ENCODE data around the gene RPTOR. TPM values are rescaled to one million over a fixed set of nuclear protein-coding genes. Genes with fewer than 3 reads are reported as not detected.

The RPTOR gene
- total RNA-seq, 1 donor from 2014 or later, result 62.4 TPM

DNA sequence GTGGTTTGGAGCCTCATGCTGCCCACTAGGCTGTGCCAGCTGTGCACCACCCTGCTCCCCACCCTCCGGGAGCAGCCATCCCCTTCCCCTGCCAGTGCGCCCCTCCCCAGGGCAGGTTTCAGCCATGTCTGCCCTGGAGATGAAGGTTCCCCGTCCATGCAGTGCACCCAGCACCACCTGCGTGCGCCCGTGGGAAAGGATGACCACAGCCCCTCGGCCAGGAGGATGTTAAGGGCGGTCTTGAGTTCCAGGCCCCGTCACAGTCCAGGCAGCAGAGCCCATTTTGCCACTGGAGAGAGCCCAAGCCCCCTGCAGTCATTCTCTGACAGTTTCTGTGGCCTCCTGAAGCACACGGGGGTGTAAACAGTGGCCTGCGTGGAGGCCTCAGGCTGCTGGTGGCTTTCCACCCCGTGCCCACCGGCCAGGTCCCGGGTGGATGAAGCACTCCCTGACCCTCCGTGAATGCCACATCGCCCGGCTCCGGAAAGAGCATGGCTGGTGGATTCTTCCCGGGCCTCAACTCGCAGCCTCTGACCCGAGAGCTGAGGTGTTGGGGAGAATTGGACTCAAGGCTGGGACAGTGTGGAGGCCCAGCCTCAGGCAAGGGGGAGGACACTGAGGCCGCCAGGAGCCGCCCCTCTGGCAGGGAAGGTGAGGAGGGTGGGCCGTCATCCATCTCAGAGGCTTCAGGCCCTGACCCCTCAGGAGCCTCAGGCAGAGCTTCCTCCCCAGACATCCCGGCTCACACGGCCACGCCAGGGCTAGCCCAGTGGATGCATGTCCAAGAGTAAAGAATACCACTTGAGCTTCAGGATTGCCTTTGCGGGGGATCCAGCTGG is 377.3 kb downstream of the RPTOR start:
- no peaks in the 10 kb centered on the region for H3K27me3 Mint-ChIP-seq (ENCODE audit: low read depth)
- no peak overlapping the region for H3K27ac Mint-ChIP-seq

DNA sequence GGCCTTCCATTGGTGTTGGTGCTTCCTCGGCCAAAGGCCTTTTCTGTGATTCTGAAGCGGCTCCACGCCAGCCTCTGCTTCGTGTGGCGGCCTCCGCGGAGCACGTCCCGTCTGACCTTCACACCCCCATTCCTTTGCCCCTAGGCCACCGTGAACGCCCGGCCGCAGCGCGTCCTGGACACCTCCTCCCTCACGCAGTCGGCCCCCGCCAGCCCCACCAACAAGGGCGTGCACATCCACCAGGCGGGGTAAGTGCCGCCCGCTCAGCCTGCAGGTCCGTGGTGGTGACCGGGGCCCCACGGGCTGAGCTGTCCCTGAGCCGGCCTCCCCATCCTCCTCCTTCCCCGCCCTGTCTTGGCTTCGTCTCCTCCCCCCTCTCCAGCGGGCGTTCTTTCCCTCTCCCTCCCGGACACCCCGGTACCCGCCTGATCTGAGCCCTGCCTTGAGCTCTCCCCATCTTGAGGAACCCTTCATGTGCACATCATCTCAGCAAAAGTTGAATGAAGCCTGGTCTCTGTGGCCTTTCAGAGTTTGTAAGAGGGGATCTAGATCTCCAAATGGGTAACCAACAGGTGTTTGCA is 378.0 kb downstream of the RPTOR start:
- intact Hi-C loops (cut with micrococcal nuclease), result no loop called here
- no peak for DNase-seq (ENCODE audit: low spot score)
- Mint-ChIP-seq H3K27me3 (ENCODE audit: low read depth) (no peaks in the 10 kb centered on the region), H3K36me3 (ENCODE audit: low read depth) (peaks cover 32% of the 10 kb centered on the region), H3K4me1 (ENCODE audit: low read depth) (no peaks in the 10 kb centered on the region), H3K27ac (no peak overlapping the region), H3K9me3 (no peaks in the 10 kb centered on the region), H3K4me3 (ENCODE audit: low read depth) (no peak overlapping the region)

More for the DNA sequence above, 377.3 kb downstream of the RPTOR start:
- Mint-ChIP-seq H3K4me1 (ENCODE audit: low read depth) (no peaks in the 10 kb centered on the region), H3K4me3 (ENCODE audit: low read depth) (no peak overlapping the region), H3K9me3 (no peaks in the 10 kb centered on the region), H3K36me3 (ENCODE audit: low read depth) (peaks cover 32% of the 10 kb centered on the region)
- no peak for DNase-seq (ENCODE audit: low spot score)
- intact Hi-C loops (cut with micrococcal nuclease), result no loop called here

DNA sequence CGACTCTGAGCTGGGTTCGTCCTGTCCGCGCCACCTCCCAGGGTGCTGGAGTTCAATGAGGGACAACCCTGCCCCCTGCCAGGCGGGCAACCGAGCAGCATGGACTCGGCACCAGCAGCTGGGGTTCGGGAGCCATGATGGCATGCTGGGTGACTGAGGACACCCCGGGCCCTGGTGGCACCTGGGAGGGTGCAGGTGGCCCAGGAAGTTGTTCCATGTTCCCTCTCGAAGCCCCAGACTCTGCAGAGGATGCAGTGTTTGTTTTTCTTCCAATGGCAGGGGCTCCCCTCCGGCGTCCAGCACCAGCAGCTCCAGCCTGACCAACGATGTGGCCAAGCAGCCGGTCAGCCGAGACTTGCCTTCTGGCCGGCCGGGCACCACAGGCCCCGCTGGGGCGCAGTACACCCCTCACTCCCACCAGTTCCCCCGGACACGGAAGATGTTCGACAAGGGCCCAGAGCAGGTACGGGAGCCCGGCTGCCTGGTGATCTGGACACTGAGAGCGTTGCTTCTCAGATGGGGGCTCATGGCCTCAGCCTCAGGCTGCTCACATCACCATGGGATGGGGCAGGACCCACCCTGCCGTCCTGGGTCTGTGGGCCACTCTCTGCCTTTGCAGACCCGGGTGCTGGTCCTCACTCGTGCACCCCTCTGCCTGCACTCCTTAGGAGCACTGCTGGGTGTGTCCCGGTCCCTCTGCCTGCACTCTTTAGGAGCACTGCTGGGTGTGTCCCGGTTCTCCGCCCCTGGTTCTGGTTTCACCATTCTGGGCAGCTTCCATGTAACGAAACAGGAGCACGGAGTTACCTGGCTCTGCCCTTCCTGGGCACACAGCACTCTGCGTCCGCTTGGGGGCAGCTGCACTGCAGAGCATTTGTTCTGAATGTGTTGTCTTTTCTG is 378.8 kb downstream of the RPTOR start:
- no peak overlapping the region for H3K27ac Mint-ChIP-seq
- no peak overlapping the region for H3K4me3 Mint-ChIP-seq (ENCODE audit: low read depth)
- intact Hi-C loops (cut with micrococcal nuclease), result no loop called here
- no peaks in the 10 kb centered on the region for H3K27me3 Mint-ChIP-seq (ENCODE audit: low read depth)
- no peaks in the 10 kb centered on the region for H3K4me1 Mint-ChIP-seq (ENCODE audit: low read depth)
- H3K9me3 Mint-ChIP-seq, result no peaks in the 10 kb centered on the region
- no peak for DNase-seq (ENCODE audit: low spot score)
- H3K36me3 Mint-ChIP-seq (ENCODE audit: low read depth), result peaks cover 35% of the 10 kb centered on the region

DNA sequence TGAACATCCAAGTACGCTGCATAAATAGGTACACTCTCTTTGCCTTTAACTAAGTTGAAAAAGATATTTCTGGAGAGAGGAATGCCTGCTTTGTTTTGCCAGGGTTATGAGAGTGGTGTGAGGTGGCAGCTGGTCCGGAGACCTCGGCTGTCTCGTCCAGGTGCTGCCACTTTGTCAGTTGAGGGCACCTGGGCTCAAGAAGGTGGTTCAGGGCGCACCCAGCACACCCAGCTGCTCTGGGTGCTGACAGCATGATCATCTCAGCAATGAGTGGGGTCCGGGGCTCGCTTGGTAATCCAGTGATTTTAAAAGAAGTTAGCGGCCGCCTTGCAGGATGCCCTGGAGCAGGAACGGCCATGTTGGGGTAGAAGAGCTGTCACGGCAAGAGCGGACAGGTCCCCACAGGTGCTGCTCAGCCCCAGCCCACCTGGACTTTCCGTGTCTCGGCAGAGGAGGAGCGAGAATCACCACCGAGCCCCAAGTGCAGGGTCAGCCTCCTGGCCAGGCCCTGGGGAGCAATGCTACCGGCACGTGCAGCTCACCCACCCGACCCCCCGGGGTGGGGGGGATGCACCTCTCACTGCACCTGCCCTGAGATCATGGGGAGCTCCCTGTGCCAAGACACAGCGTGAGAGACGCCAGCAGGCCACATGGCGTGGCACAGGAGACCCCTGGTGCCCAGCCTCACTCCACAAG is 379.6 kb downstream of the RPTOR start:
- no peak for DNase-seq (ENCODE audit: low spot score)
- Mint-ChIP-seq H3K4me1 (ENCODE audit: low read depth) (no peaks in the 10 kb centered on the region), H3K36me3 (ENCODE audit: low read depth) (peaks cover 42% of the 10 kb centered on the region), H3K9me3 (no peaks in the 10 kb centered on the region), H3K4me3 (ENCODE audit: low read depth) (no peak overlapping the region), H3K27me3 (ENCODE audit: low read depth) (no peaks in the 10 kb centered on the region), H3K27ac (no peak overlapping the region)
- intact Hi-C loops (cut with micrococcal nuclease), result no loop called here

DNA sequence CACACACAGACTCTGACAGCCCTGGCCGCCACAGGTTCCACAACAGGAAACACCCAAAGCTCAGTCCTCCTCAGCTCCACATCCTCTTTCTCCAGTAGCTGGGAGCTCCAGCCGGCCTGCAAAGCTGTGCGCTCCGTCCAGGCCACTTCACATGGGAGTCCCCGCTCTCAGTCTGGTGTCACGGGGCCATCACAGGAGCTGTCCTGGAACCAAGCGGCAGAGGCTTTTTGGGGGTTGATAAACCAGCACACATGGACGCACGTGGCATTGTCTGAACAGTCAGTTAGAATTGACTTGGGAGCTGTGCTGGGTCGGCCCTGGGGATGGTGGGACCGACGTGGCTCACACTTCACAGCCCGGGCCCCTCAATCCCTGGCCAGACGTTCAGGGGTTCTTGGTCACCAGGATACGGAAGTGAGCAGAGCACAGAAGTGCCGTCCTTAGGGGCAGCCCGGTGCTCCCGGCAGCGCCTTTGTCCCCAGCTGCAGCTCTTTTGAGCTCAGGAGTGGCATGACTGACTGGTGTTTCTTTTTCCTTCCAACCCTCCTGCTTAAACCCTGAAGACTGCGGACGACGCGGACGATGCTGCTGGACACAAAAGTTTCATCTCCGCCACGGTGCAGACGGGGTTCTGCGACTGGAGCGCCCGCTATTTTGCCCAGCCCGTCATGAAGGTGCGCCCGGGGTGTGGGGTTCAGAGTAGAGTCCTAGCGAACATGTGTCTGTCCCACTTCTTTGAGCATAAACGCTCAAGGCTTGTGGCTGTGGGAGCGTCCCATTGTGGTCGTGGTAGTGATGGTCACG is 380.4 kb downstream of the RPTOR start:
- Mint-ChIP-seq H3K9me3 (no peaks in the 10 kb centered on the region), H3K4me3 (ENCODE audit: low read depth) (no peak overlapping the region), H3K27ac (no peak overlapping the region), H3K27me3 (ENCODE audit: low read depth) (no peaks in the 10 kb centered on the region), H3K4me1 (ENCODE audit: low read depth) (no peaks in the 10 kb centered on the region), H3K36me3 (ENCODE audit: low read depth) (peaks cover 45% of the 10 kb centered on the region)
- DNase-seq (ENCODE audit: low spot score), result no peak
- intact Hi-C loops (cut with micrococcal nuclease), result no loop called here

DNA sequence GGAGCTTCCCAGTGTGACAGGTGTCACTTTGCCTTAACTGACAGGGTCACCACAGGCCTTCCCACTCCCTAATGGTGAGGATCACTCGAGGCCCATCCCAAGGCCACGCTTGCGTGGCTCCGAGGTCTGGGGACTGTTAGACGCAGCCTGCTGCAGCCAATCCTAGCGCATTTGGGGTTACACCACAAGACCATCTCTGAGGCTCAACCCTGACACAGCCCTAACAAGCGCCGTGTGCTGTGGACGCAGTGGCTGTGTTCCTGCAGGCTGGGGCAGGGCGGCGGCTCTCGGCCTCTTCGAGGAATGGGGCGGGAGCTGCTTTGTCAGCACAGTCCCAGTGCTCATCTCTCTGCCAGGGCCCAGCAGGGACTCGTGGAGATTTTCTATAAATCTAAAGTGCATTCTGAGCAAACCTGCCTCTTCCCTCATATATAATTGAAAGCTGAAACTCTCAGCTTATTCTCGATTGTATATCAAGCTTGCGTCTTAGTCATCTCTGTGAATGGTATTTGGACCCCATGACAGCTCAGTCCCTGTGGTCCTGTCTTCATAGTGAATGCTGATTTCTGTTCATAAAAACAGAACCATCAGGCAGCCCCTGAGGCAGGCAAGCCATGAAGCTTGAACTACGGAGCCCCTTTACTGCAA is 381.2 kb downstream of the RPTOR start:
- intact Hi-C loops (cut with micrococcal nuclease), result no loop called here

DNA sequence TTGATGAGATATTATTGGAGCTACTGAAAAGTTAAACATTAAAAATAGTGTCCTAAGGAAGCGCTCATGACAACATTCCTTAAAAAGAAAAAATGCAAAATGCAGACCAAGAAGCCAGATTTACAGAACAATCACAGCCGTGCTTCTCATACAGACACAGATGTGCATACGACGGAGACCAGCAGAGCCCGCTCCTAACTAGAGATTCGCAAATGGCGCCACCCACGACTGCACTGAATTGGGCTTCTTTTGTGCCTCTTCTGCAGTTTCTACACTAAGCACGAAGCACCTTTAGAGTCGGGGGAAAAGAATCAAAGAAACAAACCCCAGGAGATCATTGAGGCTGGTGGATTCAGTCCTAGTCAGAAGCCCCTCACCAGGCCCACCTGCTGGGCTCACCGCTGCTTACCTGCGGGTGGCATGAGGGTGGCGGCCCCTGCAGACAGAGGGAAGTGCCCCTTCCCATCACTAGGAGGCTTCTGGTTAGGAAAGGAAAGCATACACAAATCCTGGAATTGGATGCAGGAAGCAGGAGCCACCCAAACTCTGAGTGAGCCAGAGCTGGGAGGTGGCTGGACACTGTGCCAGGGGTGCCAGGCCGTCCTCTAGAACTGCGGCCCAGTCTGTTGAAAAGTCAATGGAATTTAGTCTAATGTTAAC is 382.1 kb downstream of the RPTOR start:
- Mint-ChIP-seq H3K4me1 (ENCODE audit: low read depth) (no peaks in the 10 kb centered on the region), H3K27me3 (ENCODE audit: low read depth) (no peaks in the 10 kb centered on the region), H3K4me3 (ENCODE audit: low read depth) (no peak overlapping the region), H3K36me3 (ENCODE audit: low read depth) (peaks cover 48% of the 10 kb centered on the region), H3K27ac (no peak overlapping the region), H3K9me3 (no peaks in the 10 kb centered on the region)
- no peak for DNase-seq (ENCODE audit: low spot score)
- intact Hi-C loops (cut with micrococcal nuclease), result no loop called here

More for the DNA sequence above, 381.2 kb downstream of the RPTOR start:
- Mint-ChIP-seq H3K4me3 (ENCODE audit: low read depth) (no peak overlapping the region), H3K27me3 (ENCODE audit: low read depth) (no peaks in the 10 kb centered on the region), H3K36me3 (ENCODE audit: low read depth) (peaks cover 50% of the 10 kb centered on the region), H3K4me1 (ENCODE audit: low read depth) (no peaks in the 10 kb centered on the region), H3K9me3 (no peaks in the 10 kb centered on the region), H3K27ac (no peak overlapping the region)
- no peak for DNase-seq (ENCODE audit: low spot score)

DNA sequence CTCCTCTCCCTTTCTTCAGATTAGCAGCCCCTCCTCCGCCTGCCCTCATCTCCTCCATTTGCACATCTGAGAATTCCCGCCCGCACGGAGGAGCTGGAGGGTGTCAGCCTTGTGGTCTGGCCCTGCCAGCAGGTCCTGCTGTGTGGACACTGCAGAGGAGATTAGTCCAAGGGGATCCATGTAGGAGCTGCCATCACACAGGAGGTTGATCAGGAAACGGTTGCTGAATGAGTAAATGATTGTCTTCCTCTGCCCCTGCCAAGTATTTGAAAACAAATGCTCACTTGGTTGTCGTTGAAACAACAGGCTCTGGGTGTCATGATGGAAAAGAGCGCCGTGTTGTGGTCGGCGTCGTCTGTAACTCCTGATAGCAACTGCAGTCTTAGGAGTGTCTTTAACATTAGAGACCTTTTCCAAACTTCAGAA is 383.2 kb downstream of the RPTOR start:
- intact Hi-C loops (cut with micrococcal nuclease), result no loop called here
- Mint-ChIP-seq H3K9me3 (no peaks in the 10 kb centered on the region), H3K36me3 (ENCODE audit: low read depth) (peaks cover 54% of the 10 kb centered on the region), H3K27ac (no peak overlapping the region), H3K4me1 (ENCODE audit: low read depth) (no peaks in the 10 kb centered on the region), H3K4me3 (ENCODE audit: low read depth) (no peak overlapping the region), H3K27me3 (ENCODE audit: low read depth) (no peaks in the 10 kb centered on the region)
- DNase-seq (ENCODE audit: low spot score), result no peak

DNA sequence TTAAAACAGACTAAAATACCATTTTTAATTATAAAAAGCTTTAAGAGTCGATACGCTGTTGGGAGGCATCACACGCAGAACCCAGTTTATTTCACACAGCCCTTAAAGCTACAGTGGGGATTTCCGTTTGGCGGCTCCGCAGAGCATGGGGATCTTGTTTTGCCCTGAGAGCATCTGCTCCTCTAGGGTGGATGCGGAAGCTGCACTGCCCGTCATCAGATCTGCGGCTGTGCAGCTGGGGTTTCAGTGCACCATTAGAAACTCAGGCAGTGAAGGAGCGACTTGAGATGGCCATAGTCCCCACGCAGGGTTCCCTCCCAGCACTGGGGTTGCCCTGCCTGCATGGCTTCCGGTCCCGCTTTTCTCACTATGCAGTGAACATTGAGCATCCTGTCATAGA is 384.8 kb downstream of the RPTOR start:
- no peak for DNase-seq (ENCODE audit: low spot score)
- Mint-ChIP-seq H3K27me3 (ENCODE audit: low read depth) (no peaks in the 10 kb centered on the region), H3K27ac (no peak overlapping the region), H3K4me3 (ENCODE audit: low read depth) (no peak overlapping the region), H3K36me3 (ENCODE audit: low read depth) (peaks cover 53% of the 10 kb centered on the region), H3K4me1 (ENCODE audit: low read depth) (no peaks in the 10 kb centered on the region), H3K9me3 (no peaks in the 10 kb centered on the region)
- intact Hi-C loops (cut with micrococcal nuclease), result no loop called here

DNA sequence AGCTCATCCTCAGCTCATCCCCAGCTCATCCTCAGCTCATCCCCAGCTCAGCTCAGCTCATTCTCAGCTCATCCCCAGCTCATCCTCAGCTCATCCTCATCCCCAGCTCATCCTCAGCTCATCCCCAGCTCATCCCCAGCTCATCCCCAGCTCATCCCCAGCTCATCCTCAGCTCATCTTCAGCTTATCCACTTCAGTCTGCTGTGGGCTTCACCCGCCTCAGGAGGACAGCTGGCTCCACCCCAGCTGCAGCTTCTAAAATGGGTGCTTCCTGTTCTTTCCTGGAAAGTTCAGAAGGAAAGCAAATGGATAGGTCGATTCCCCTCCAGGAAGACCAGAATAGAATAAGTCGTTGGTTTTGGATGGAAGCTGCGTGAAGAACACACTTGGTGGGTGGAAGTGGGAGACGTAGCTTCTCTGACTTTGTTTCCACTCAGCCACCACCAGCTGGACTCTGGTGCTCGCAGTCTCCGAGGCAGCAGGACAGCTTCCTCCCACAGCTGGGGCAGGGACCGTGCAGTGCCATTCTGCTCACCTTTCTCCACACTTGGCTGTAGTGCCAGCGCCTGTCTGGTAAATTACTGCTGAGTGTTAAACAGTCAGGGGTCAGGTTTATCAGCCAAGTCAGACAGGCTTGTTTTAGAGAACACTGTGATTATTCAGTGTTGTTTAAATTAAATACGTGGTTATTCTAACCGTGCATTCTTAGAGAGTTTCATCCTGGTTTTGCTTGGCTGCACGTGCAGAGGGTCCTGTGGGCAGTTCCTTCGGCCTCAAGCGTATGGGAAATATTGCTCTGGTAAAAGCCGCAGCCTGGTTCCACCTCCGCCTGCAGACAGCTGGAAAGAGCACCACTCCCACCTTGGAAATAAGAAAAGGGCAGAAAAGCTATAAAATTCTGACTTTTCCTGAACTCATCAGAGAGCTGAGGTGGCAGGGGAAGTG is 386.0 kb downstream of the RPTOR start:
- DNase-seq (ENCODE audit: low spot score), result no peak
- intact Hi-C loops (cut with micrococcal nuclease), result no loop called here
- no peak overlapping the region for H3K27ac Mint-ChIP-seq
- peaks cover 55% of the 10 kb centered on the region for H3K36me3 Mint-ChIP-seq (ENCODE audit: low read depth)
- peaks cover 3% of the 10 kb centered on the region for H3K4me1 Mint-ChIP-seq (ENCODE audit: low read depth)
- no peaks in the 10 kb centered on the region for H3K27me3 Mint-ChIP-seq (ENCODE audit: low read depth)
- H3K9me3 Mint-ChIP-seq, result no peaks in the 10 kb centered on the region
- H3K4me3 Mint-ChIP-seq (ENCODE audit: low read depth), result no peak overlapping the region
